PC-3 (cell line): ENCODE data around the gene CIAO2B. TPM values are rescaled to one million over a fixed set of nuclear protein-coding genes. Genes with fewer than 3 reads are reported as not detected.
A peak's percentile ranks its signal among the peaks of the same experiment; 100 is the strongest.

Source experiments
- ATAC-seq: fragments of 200-7000 bp; cut with Tn5 transposase; 2 replicates; pipeline ENCODE4 v1.9.1; 2020; ENCODE audit warnings: mild to moderate bottlenecking, moderate library complexity
- BruUV-seq: library from RNA; stranded (reverse); fragments of 400-500 nt; replicated peaks from 2 replicates; lab custom pipeline; 2021; lab: Mats Ljungman, UMichigan
- CTCF ChIA-PET: fragments of 300-600 bp; sonication (Branson Sonifier 250); formaldehyde crosslinking; loops from one replicate; lab custom pipeline; 2022; ENCODE audit warnings: antibody characterized with exemption; lab: Charles Lee
- POLR2A ChIA-PET: fragments of 300-600 bp; sonication (Branson Sonifier 250); formaldehyde crosslinking; loops from one replicate; lab custom pipeline; 2022; ENCODE audit warnings: antibody characterized with exemption; ENCODE audit not compliant: unreplicated experiment; lab: Charles Lee
- DNase-seq: peaks from one replicate; pipeline ENCODE4 v3.0.0-alpha.2; 2015
- H2AFZ ChIP-seq: fragments of 300-600 bp; sonication (generic); 2 replicates; pipeline ENCODE4 v1.6.0; 2016; ENCODE audit warnings: antibody characterized with exemption, low read length
- H3F3A ChIP-seq: fragments of 300-600 bp; sonication (generic); one replicate; pipeline ENCODE4 v1.6.0; 2017; ENCODE audit warnings: antibody characterized with exemption, low read length, control low read depth, mild to moderate bottlenecking; ENCODE audit not compliant: unreplicated experiment
- H3K27ac ChIP-seq: fragments of 300-600 bp; sonication (generic); 2 replicates; pipeline ENCODE4 v1.5.1; 2016; ENCODE audit warnings: mild to moderate bottlenecking, low read length
- H3K27me3 ChIP-seq: fragments of 300-600 bp; sonication (generic); 2 replicates; pipeline ENCODE4 v1.6.1; 2016; ENCODE audit warnings: low read length, mixed read lengths
- H3K36me3 ChIP-seq: fragments of 300-600 bp; sonication (generic); 2 replicates; pipeline ENCODE4 v1.6.1; 2016; ENCODE audit warnings: low read depth, mixed run types, low read length, mixed read lengths
- H3K4me1 ChIP-seq: fragments of 300-600 bp; sonication (generic); 2 replicates; pipeline ENCODE4 v1.5.1; 2016; ENCODE audit warnings: low read length; ENCODE audit not compliant: insufficient read depth
- H3K4me2 ChIP-seq: fragments of 300-600 bp; sonication (generic); 2 replicates; pipeline ENCODE4 v1.6.0; 2016; ENCODE audit warnings: low read length
- H3K4me3 ChIP-seq: fragments of 300-600 bp; sonication (generic); 2 replicates; pipeline ENCODE4 v1.5.1; 2016; ENCODE audit warnings: mild to moderate bottlenecking, low read length, mixed read lengths
- H3K79me2 ChIP-seq: fragments of 300-600 bp; sonication (generic); 2 replicates; pipeline ENCODE4 v1.6.1; 2017; ENCODE audit warnings: low read length, mixed read lengths
- H3K9ac ChIP-seq: fragments of 300-600 bp; sonication (generic); 2 replicates; pipeline ENCODE4 v1.6.0; 2016; ENCODE audit warnings: mild to moderate bottlenecking, low read length
- H3K9me2 ChIP-seq: fragments of 300-600 bp; sonication (generic); replicated peaks from 2 replicates; pipeline ENCODE4 v1.6.1; 2016; ENCODE audit warnings: mixed run types, low read length, mixed read lengths
- H3K9me3 ChIP-seq: fragments of 300-600 bp; sonication (generic); 2 replicates; pipeline ENCODE4 v1.6.1; 2016; ENCODE audit warnings: low read length, mixed read lengths
- H4K20me1 ChIP-seq: fragments of 300-600 bp; sonication (generic); 2 replicates; pipeline ENCODE4 v1.6.1; 2016; ENCODE audit warnings: low read length, mixed read lengths
- CTCF ChIP-seq: fragments of 300-600 bp; sonication (generic); conservative IDR thresholded peaks from 2 replicates; pipeline ENCODE4 v1.5.1; 2017; ENCODE audit warnings: antibody characterized with exemption, low read depth, mild to moderate bottlenecking, low read length
- EZH2 ChIP-seq: fragments of 300-600 bp; sonication (generic); IDR thresholded peaks from one replicate; pipeline ENCODE4 v1.6.1; 2017; ENCODE audit warnings: antibody characterized with exemption, mild to moderate bottlenecking, low read length; ENCODE audit not compliant: unreplicated experiment
- EZH2phosphoT487 ChIP-seq: fragments of 300-600 bp; sonication (generic); IDR thresholded peaks from 2 replicates; pipeline ENCODE4 v1.6.1; 2018; ENCODE audit warnings: mild to moderate bottlenecking, antibody characterized with exemption, low read length, borderline replicate concordance
- intact Hi-C: fragments of 100-400 bp; cut with micrococcal nuclease; formaldehyde crosslinking; loops from 2 replicates; pipeline ENCODE4 v1.9.0; 2023
- total RNA-seq: library from RNA; depleted of rRNA; stranded (reverse); fragments of >200 nt; gene quantifications from 2 replicates; pipeline ENCODE4 v1.2.3, GENCODE V29; 2014

Gene CIAO2B
- total RNA-seq, 1 experiment from 2014 or later = 172 TPM

GRCh38 chr16:66933776-66934137 is 445 bp downstream of the CIAO2B start:
- H3K9ac ChIP-seq = peak overlapping the region; percentile 92
- intact Hi-C loops = no loop called here
- no peak for TF ChIP-seq EZH2
- TF ChIP-seq CTCF = no peak
- TF ChIP-seq EZH2phosphoT487 = no peak

GRCh38 chr16:66932076-66932475 is 2.1 kb downstream of the CIAO2B start:
- Histone ChIP-seq H2AFZ (no peak overlapping the region), H3F3A (no peaks in the 10 kb centered on the region), H3K4me1 (peaks cover 20% of the 10 kb centered on the region; the same call in 1 of the 2 replicates), H3K4me3 (no peak overlapping the region), H3K79me2 (peaks cover 42% of the 10 kb centered on the region), H3K36me3 (no peaks in the 10 kb centered on the region; the same call in 1 of the 2 replicates), H3K9me3 (no peaks in the 10 kb centered on the region), H3K27ac (no peak overlapping the region), H3K9me2 (no peaks in the 10 kb centered on the region), H4K20me1 (peaks cover 3% of the 10 kb centered on the region; the same call in 1 of the 2 replicates), H3K4me2 (no peak overlapping the region), H3K27me3 (no peaks in the 10 kb centered on the region), H3K9ac (no peak overlapping the region)
- intact Hi-C loops = no loop called here
- DNase-seq = no peak
- TF ChIP-seq EZH2phosphoT487 (no peak), EZH2 (no peak), CTCF (no peak)
- no peak for ATAC-seq
- CTCF ChIA-PET = no interaction called here
- POLR2A ChIA-PET = no interaction called here
- no TSS peak for BruUV-seq

More at GRCh38 chr16:66933776-66934137, 445 bp downstream of the CIAO2B start:
- POLR2A ChIA-PET = no interaction called here
- CTCF ChIA-PET = no interaction called here
- Histone ChIP-seq H3K27me3 (no peaks in the 10 kb centered on the region), H4K20me1 (peaks cover 3% of the 10 kb centered on the region; the same call in 1 of the 2 replicates), H3K9me3 (no peaks in the 10 kb centered on the region), H3K4me3 (peak overlapping the region; percentile 95), H3K4me2 (peak overlapping the region; percentile 100), H3K4me1 (peaks cover 14% of the 10 kb centered on the region; the same call in 1 of the 2 replicates), H3K27ac (peak overlapping the region; percentile 74), H2AFZ (peak overlapping the region; percentile 85), H3K36me3 (no peaks in the 10 kb centered on the region; the same call in 1 of the 2 replicates), H3K79me2 (peaks cover 42% of the 10 kb centered on the region), H3F3A (no peaks in the 10 kb centered on the region), H3K9me2 (no peaks in the 10 kb centered on the region)
- DNase-seq (peak; percentile 55), ATAC-seq (peak; percentile 10)
- BruUV-seq = TSS peak; percentile 64

- no peak overlapping the region for H2AFZ ChIP-seq
- TF ChIP-seq EZH2phosphoT487 (no peak), EZH2 (no peak), CTCF (no peak)
- no peaks in the 10 kb centered on the region for H3K9me2 ChIP-seq
- ATAC-seq (no peak), DNase-seq (no peak)
- BruUV-seq = no TSS peak
- H3F3A ChIP-seq = no peaks in the 10 kb centered on the region
- no peaks in the 10 kb centered on the region; the same call in 1 of the 2 replicates for H3K36me3 ChIP-seq
- POLR2A ChIA-PET = no interaction called here
- H3K27me3 ChIP-seq = no peaks in the 10 kb centered on the region
- H3K4me1 ChIP-seq = peaks cover 20% of the 10 kb centered on the region; the same call in 1 of the 2 replicates
- CTCF ChIA-PET = no interaction called here
- H3K79me2 ChIP-seq = peaks cover 41% of the 10 kb centered on the region
- intact Hi-C loops = no loop called here
- H3K4me2 ChIP-seq = no peak overlapping the region
- no peak overlapping the region for H3K9ac ChIP-seq
- H3K9me3 ChIP-seq = no peaks in the 10 kb centered on the region
- H3K4me3 ChIP-seq = no peak overlapping the region
- peaks cover 3% of the 10 kb centered on the region; the same call in 1 of the 2 replicates for H4K20me1 ChIP-seq
- no peak overlapping the region for H3K27ac ChIP-seq
Measured at GRCh38 chr16:66931665-66932064, 2.5 kb downstream of the CIAO2B start.
